Natural killer cell (primary cell): Measurements from ENCODE around the gene SCAPER. TPM values are rescaled to one million over a fixed set of nuclear protein-coding genes. Genes with fewer than 3 reads are reported as not detected.
"Not testable (repeated sequence)": the region's sequence is repeated elsewhere in the genome, so short reads cannot be mapped to it uniquely, and the experiment has no call there.

Experiments
- ATAC-seq, 3 donors: fragments of 150-1000 bp in 2 of 3; fragments of 200-7000 bp in 1 of 3; cut with Tn5 transposase; 1 replicate in 1 of 3; 2 replicates in 2 of 3; pipeline ENCODE4 v1.10.0; 2021; ENCODE audit warnings: mild to moderate bottlenecking in 2 of 3, moderate library complexity in 2 of 3
- DNase-seq, 2 donors: peaks; one replicate each; pipeline versions ENCODE4 v3.0.0 to v3.0.0-alpha.2; 2013 to 2021; ENCODE audit warnings: mixed read lengths in 1 of 2
- H3K27ac ChIP-seq: one replicate; pipeline ENCODE4 v1.5.1; 2013; ENCODE audit warnings: mild to moderate bottlenecking, low read length
- H3K27me3 ChIP-seq: one replicate; pipeline ENCODE4 v1.6.1; 2013; ENCODE audit warnings: low read length; ENCODE audit not compliant: control insufficient read depth, insufficient read depth
- H3K36me3 ChIP-seq: one replicate; pipeline ENCODE4 v1.6.1; 2013; ENCODE audit warnings: low read length; ENCODE audit not compliant: control insufficient read depth, insufficient read depth
- H3K4me1 ChIP-seq: one replicate; pipeline ENCODE4 v1.6.1; 2013; ENCODE audit warnings: low read length; ENCODE audit not compliant: control insufficient read depth, insufficient read depth
- H3K4me3 ChIP-seq: one replicate; pipeline ENCODE4 v1.5.1; 2013; ENCODE audit warnings: low read length
- H3K9me3 ChIP-seq: one replicate; pipeline ENCODE4 v1.6.1; 2013; ENCODE audit warnings: low read length; ENCODE audit not compliant: control insufficient read depth, insufficient read depth
- H3K27ac Mint-ChIP-seq, 2 donors: one replicate each; pipeline ENCODE4 v1.8.0; 2022; ENCODE audit warnings: mild to moderate bottlenecking in 2 of 2, mixed read lengths in 2 of 2, moderate library complexity in 1 of 2
- H3K27me3 Mint-ChIP-seq, 2 donors: one replicate each; pipeline ENCODE4 v1.8.0; 2022; ENCODE audit warnings: low read depth in 2 of 2, mixed read lengths in 2 of 2
- H3K36me3 Mint-ChIP-seq: one replicate; pipeline ENCODE4 v1.8.0; 2022; ENCODE audit warnings: mixed read lengths
- H3K4me1 Mint-ChIP-seq, 2 donors: one replicate each; pipeline ENCODE4 v1.8.0; 2022; ENCODE audit warnings: mixed read lengths in 2 of 2
- H3K4me3 Mint-ChIP-seq: one replicate; pipeline ENCODE4 v1.8.0; 2022; ENCODE audit warnings: mild to moderate bottlenecking, moderate library complexity, mixed read lengths
- H3K9me3 Mint-ChIP-seq, 2 donors: one replicate each; pipeline ENCODE4 v1.8.0; 2022; ENCODE audit warnings: mixed read lengths in 2 of 2
- CTCF ChIP-seq: fragments of 200-600 bp; IDR thresholded peaks from one replicate; pipeline ENCODE4 v1.8.0; 2022; ENCODE audit warnings: antibody characterized with exemption
- WGBS: methylation state at CpG from one replicate; pipeline ENCODE4 v1.1.7; 2013; ENCODE audit warnings: missing lambda C conversion rate; ENCODE audit not compliant: insufficient coverage; 5-methylcytosine and 5-hydroxymethylcytosine counted together
- intact Hi-C: fragments of 100-400 bp; cut with micrococcal nuclease; formaldehyde crosslinking; loops from one replicate; pipeline ENCODE4 v1.14.2; 2022
- total RNA-seq, 4 donors: library from RNA; stranded (reverse); fragments of 120-200 nt in 1 of 4; gene quantifications; one replicate each; pipeline versions ENCODE4 v1.2.3 to v1.2.4, GENCODE V29; 2013 to 2022

Gene SCAPER
- total RNA-seq, 3 donors from 2014 or later (not counting 1 experiment from before 2014, with no cell fraction given): 48.1 to 53.6 (median 51.8) TPM

DNA sequence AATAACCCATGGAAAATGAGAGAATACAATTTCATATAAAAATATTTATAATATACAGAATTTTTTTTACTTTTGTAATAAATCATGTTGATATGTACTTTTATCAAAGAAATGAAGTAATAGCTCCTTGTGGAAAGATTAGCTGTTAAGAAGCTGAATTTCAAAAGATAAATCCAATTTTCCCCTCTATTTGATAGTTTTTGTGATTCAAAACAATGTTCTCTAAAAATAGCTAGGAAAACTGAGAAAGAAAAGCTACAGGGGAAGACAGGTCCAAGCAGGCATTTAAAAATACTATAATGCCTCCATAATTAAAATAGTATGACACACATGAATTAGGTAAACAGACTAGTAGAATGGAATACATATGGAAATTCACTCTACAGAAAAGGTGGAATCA is 44.9 kb downstream of the SCAPER start:
- Mint-ChIP-seq H3K36me3 (peaks cover 10% of the 10 kb centered on the region), H3K4me1 (peaks cover 23 to 33% of the 10 kb centered on the region in 2 donors), H3K4me3 (no peak overlapping the region), H3K9me3 (no peaks in the 10 kb centered on the region), H3K27ac (no peak overlapping the region), H3K27me3 (no peaks in the 10 kb centered on the region)
- Histone ChIP-seq H3K9me3 (no peaks in the 10 kb centered on the region), H3K4me1 (no peaks in the 10 kb centered on the region), H3K27ac (no peak overlapping the region), H3K36me3 (peaks cover 2% of the 10 kb centered on the region), H3K27me3 (no peaks in the 10 kb centered on the region), H3K4me3 (no peak overlapping the region)
- ATAC-seq: no peak
- intact Hi-C loops: loop anchor here (10.0 kb wide), 1 partner anchor 625 kb away; no protein-coding TSS in a partner anchor
- no peak for TF ChIP-seq CTCF
- DNase-seq: no peak

DNA sequence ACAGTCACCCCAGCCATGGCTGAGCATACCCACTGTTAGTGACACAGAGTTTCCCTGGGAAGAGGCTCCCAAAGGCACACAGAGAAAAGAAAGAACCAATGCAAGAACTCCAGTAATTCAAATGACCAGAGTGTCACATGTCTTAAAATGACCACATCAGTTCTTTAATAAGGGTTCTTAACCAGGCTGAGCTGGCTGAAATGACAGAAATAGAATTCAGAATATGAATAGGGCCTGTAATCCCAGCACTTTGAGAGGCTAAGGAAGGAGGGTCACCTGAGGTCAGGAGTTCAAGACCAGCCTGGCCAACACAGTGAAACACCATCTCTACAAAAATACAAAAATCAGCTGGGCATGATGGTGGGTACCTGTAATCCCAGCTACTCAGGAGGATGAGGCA is 54.8 kb downstream of the SCAPER start:
- H3K27me3 Mint-ChIP-seq, H3K9me3 ChIP-seq, DNase-seq, H3K4me3 Mint-ChIP-seq, H3K27ac ChIP-seq, intact Hi-C loops, H3K27ac Mint-ChIP-seq, H3K4me1 ChIP-seq, ATAC-seq, H3K27me3 ChIP-seq, H3K4me3 ChIP-seq: not testable (repeated sequence)
- H3K36me3 ChIP-seq: peaks cover 10% of the 10 kb centered on the region
- Mint-ChIP-seq H3K4me1 (peaks cover 26 to 33% of the 10 kb centered on the region in 2 donors), H3K9me3 (peaks cover 13 to 17% of the 10 kb centered on the region in 2 donors), H3K36me3 (peaks cover 49% of the 10 kb centered on the region)

DNA sequence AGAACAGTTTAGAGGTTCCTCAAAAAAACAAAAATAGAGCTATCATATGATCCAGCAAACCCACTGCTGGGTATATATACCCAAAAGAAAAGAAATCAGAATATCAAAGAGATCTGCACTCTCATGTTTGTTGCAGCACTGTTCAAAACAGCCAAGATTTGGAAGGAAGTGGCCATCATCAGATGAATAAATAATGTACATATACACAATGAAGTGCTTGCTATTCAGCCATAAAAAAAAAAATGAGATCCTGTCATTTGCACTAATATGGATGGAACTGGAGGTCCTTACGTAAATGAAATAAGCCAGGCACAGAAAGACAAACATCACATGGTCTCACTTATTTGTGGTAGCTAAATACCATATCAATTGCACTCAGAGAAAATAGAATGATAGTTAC is 58.4 kb downstream of the SCAPER start:
- no peak for TF ChIP-seq CTCF
- Histone ChIP-seq H3K4me1 (no peaks in the 10 kb centered on the region), H3K36me3 (peaks cover 6% of the 10 kb centered on the region), H3K4me3 (no peak overlapping the region), H3K27ac (no peak overlapping the region), H3K27me3 (no peaks in the 10 kb centered on the region), H3K9me3 (no peaks in the 10 kb centered on the region)
- H3K9me3 Mint-ChIP-seq: peaks cover 8 to 10% of the 10 kb centered on the region in 2 donors
- no peak overlapping the region for H3K4me3 Mint-ChIP-seq
- DNase-seq (no peak), ATAC-seq (no peak)
- peaks cover 21% of the 10 kb centered on the region for H3K36me3 Mint-ChIP-seq
- no peak overlapping the region for H3K27ac Mint-ChIP-seq
- peaks cover 31 to 38% of the 10 kb centered on the region in 2 donors for H3K4me1 Mint-ChIP-seq
- 100% methylated on average over 1 of the region's 1 CpG for WGBS
- intact Hi-C loops: no loop called here
- H3K27me3 Mint-ChIP-seq: no peaks in the 10 kb centered on the region

- intact Hi-C loops: no loop called here
- Mint-ChIP-seq H3K4me1 (peaks cover 20 to 23% of the 10 kb centered on the region in 2 donors), H3K36me3 (no peaks in the 10 kb centered on the region), H3K27ac (no peak overlapping the region), H3K27me3 (no peaks in the 10 kb centered on the region), H3K4me3 (no peak overlapping the region), H3K9me3 (no peaks in the 10 kb centered on the region)
- no peaks in the 10 kb centered on the region for H3K27me3 ChIP-seq
- no peaks in the 10 kb centered on the region for H3K9me3 ChIP-seq
- no peak overlapping the region for H3K27ac ChIP-seq
- no peaks in the 10 kb centered on the region for H3K36me3 ChIP-seq
- WGBS: 88% methylated on average over 2 of the region's 3 CpGs
- no peak for TF ChIP-seq CTCF
- no peaks in the 10 kb centered on the region for H3K4me1 ChIP-seq
- DNase-seq: no peak
- H3K4me3 ChIP-seq: no peak overlapping the region
- ATAC-seq: no peak
Observed at GRCh38 chr15:76844096-76844495, 61.0 kb downstream of the SCAPER start.
